Measurements from ENCODE around the gene PPTC7.
"Not testable (repeated sequence)": the region's sequence is repeated elsewhere in the genome, so short reads cannot be mapped to it uniquely, and the experiment has no call there.

Gene PPTC7

DNA sequence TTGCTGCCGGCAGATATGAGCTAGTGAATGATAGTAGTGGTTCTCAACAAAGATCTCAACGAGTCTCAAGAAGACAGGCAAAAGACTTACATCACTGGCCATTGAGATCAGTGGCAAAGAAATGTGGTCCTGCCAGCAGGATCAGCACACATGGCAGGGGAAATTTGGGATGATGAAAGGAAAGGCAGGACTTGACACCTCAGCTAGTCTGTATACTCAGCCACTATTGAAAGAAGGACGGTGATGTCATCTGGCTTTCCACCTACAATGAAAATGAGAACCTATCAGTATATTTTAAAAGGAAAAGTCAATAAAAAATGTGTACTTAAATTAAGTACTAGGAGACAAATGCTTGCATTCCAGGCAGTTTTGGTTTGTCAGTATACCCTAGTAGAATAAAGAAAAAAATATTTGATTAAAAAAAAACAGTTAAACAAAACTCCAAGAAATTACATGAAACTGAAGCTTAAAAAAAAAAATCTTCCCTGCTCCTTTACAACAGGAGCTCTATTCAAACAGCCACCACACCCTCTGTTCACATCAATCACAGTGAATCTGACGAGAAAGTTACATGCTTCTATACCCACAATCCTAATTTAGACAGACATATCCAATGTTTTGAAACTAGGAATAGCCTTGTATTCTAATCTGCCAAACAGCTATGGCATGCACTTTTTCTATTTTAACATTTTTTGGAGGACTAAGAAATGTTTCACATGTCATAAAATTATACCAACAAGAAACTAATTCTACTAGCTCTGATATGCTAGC, 46.1 kb downstream of the PPTC7 start:
- DNase-seq (ENCODE audit: low read depth), result no peak

- no peak for DNase-seq (ENCODE audit: low read depth)
Observed at GRCh38 chr12:110534811-110535210, 48.3 kb downstream of the PPTC7 start.

DNA sequence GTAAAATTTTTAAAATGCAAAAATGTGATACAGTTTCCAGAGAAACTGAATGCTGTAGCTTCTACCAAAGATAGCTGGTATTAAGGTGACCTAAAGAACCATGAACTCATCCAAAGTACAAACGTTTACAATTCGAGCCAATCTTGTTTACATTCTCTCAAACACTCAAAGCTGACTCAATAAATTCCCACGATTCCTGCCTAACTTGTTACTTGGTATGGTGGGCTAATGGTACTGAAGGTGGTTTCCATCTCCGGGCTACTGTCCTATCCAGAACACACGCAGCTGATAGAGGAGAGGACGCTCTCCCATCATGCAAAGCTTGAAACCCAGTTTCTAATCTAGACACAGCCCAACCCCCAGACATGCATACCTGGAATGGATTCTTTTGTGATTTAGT, 49.5 kb downstream of the PPTC7 start:
- no peak for DNase-seq (ENCODE audit: low read depth)

DNA sequence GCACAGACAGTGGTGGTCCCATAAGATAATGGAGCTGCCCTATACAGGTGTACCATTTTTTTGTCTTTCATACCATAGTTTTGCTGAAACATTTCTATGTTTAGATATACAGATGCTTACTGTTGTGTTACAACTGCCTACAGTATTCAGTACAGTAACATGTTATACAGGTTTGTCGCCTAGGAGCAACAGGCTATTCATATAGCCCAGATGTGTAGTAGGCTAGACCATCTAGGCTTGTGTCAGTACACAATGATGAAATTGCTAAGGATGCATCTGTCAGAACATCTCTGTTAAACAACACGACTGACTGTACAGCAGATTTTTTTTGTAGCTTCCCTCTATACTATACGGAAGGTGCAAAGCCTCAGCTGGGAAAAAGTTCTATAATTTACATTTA, 50.5 kb downstream of the PPTC7 start:
- no peak for DNase-seq (ENCODE audit: low read depth)

DNA sequence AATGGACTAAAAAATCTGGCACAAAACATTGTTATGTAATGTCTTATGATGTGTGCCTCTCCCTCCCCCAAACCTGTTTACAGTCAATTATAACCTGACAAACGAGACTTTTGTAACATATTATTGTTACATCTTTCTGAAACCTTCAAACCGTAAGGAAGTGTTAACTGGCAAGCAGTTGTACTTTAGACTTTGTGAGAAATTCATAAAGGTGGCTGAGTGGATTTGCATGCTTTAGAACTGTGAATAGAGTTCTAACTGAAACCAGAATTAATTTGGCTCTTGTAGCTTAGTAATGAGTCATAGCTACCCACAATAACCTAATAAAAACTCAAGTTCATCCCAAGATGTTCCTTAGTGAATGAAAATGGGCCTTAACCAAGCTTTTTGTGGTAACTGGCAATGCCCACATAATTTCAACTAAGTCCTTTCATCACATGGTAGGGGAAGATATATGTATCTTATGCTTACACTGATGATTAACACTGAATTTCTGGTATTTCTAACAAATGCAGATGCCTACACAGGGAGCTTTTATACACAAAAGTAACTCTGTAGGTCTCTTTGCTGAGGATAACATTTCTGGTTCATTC, 51.3 kb downstream of the PPTC7 start:
- no peak for DNase-seq (ENCODE audit: low read depth)

DNA sequence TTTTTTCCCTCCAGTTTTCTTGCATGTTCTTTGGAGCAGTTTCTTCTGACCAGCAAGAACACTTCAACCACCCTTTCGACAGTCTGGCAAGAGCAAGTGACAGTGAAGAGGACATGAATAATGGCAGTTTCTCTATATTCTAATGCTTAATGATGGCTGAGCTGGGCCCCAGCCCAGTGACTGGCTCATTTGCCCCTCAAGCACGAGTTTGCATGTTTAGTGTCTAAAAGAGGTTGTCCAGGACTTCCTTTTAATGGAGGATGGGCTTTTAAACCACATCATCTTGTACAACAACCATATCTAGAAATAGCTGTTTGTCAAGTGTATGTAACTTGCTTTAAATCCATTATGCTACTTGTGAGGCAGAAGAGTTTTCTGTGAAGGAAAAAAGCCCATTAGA, 52.6 kb downstream of the PPTC7 start:
- no peak for DNase-seq (ENCODE audit: low read depth)

DNA sequence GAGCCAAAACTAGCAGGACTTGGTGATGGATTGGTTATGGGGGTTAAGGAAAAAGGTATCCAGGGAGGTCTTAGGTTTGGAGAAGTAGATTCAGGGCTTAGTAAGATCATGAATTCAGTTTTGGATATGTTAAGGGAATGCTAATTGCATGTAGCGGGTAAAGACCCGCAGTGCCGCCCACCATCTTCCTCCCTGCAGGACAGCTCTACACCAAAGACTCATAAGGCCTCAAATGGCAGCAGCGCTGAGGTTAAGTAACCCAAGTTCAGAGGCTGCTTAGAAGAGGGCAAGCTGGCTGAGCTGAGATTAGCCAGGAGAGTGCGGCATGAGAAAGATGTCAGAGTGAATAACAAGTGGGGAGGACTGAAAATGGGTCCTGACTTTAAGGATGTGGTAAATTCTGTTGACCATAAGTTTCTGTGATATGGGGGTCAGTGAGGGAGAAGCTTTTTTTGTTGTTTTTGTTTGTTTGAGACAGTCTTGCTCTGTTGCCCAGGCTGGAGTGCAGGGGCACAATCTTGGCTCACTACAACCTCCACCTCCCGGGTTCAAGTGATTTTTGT, 54.8 kb downstream of the PPTC7 start:
- DNase-seq (ENCODE audit: low read depth), result no peak

DNA sequence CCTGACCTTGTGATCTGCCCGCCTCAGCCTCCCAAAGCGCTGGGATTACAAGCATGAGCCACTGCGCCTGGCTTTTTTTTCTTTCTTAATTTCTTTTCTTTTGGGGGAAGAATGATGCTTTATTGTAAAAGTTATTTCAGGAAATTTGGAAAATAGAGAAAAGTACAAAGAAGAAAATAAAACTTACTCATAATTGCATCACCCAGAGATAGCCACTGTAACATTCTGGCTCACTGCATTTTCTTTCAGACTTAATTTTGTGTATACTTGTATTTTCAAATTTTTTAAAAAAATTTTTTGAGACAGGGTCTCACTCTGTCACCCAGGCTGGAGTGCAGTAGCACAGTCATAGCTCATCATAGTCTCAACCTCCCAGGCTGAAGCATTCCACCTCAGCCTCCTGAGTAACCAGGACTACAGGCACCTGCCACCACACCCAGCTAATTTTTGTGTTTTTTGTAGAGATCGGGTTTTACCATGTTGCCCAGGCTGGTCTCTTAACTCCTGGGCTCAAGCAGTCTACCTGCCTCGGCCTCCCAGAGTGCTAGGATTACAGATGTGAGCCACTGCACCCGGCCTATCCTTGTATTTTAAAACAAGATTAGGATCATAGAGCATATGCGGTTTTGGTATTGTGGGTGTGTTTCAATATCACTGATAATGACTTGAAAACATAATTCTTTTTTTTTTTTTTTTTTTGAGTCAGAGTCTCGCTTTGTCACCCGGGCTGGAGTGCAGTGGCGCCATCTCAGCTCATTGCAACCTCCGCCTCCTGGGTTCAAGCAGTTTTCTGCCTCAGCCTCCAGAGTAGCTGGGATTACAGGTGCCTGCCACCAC, 62.0 kb downstream of the PPTC7 start:
- not testable (repeated sequence) for DNase-seq (ENCODE audit: low read depth)

- DNase-seq (ENCODE audit: low read depth), result not testable (repeated sequence)
Observed at GRCh38 chr12:110518014-110518413, 65.1 kb downstream of the PPTC7 start.

DNA sequence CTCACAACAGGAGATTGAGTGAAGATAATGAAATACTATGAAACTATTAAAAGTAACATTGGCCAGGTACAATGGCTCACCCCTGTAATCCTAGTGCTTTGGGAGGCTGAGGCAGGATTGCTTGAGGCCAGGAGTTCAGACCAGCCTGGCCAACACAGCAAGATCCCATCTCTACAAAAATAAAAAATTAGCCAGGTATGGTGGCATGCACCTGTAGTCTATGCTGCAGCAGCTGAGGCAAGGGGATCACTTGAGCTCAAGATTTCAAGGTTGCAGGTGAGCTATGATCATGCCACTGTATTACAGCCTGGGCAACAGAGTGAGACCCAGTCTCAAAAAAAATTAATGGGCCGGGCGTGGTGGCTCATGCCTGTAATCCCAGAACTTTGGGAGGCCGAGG, 66.1 kb downstream of the PPTC7 start:
- DNase-seq (ENCODE audit: low read depth), result no peak

DNA sequence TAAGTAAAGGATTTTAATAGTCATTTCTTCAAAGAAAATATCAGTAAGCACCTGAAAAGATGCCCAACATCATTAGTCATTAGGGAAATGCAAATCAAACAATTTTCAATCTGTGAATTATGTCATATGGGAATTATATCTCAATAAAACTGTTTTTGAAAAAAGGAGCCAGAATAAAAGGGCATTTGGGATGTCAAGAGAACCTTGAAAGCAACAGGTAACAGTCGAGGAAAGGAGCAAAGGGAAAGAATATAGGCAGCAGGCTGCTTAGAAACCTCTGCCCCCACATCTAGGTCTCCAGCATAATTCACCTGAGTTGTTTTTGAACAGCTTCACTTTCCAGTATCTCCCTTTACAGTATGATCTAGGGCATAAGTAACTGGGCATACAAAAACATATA, 68.8 kb downstream of the PPTC7 start:
- DNase-seq (ENCODE audit: low read depth), result no peak

- DNase-seq (ENCODE audit: low read depth), result no peak
Observed at GRCh38 chr12:110513842-110514241, 69.3 kb downstream of the PPTC7 start.

DNA sequence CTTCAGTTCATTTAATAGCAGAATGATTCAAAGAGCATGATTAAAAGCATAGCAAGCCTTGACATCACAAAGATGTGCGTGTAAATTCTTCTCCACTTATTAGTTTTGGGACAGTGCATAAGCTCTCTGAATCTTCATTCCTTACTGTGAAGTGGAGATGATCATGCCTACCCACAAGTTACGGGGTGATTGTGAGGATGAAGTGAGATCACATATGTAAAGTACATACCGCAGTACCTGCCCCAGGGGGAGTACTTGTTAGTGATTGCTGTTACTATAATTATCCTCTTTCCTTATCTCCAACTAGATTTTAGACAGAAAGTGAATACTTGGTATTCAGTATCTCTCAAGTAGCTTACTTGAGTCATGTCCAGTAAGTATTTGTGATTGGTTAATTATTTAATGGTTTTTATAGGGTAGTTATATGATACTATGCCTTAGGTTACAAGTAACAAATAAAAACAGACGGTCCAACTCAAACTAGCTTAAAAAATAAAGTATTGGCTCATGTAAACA, 75.0 kb downstream of the PPTC7 start:
- DNase-seq (ENCODE audit: low read depth), result no peak

DNA sequence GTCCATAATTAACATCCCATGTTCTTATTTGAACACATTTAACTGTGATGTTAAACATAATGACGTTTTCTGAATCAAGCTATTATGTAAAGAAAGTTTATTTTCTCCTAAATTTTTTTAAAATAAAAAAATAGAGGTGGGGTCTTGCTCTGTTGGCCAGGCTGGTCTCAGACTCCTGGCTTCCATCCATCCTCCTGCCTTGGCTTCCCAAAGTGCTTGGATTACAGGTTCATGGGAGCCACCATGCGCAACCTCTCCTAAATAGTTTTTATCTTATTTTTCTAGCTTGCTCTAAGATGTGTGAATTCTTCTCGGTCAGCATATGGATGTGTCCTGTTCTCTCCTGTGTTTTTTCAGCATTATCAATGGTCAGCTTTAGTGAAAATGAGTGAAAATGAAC, 77.8 kb downstream of the PPTC7 start:
- no peak for DNase-seq (ENCODE audit: low read depth)

- no peak for DNase-seq (ENCODE audit: low read depth)
Observed at GRCh38 chr12:110503432-110503831, 79.7 kb downstream of the PPTC7 start.

DNA sequence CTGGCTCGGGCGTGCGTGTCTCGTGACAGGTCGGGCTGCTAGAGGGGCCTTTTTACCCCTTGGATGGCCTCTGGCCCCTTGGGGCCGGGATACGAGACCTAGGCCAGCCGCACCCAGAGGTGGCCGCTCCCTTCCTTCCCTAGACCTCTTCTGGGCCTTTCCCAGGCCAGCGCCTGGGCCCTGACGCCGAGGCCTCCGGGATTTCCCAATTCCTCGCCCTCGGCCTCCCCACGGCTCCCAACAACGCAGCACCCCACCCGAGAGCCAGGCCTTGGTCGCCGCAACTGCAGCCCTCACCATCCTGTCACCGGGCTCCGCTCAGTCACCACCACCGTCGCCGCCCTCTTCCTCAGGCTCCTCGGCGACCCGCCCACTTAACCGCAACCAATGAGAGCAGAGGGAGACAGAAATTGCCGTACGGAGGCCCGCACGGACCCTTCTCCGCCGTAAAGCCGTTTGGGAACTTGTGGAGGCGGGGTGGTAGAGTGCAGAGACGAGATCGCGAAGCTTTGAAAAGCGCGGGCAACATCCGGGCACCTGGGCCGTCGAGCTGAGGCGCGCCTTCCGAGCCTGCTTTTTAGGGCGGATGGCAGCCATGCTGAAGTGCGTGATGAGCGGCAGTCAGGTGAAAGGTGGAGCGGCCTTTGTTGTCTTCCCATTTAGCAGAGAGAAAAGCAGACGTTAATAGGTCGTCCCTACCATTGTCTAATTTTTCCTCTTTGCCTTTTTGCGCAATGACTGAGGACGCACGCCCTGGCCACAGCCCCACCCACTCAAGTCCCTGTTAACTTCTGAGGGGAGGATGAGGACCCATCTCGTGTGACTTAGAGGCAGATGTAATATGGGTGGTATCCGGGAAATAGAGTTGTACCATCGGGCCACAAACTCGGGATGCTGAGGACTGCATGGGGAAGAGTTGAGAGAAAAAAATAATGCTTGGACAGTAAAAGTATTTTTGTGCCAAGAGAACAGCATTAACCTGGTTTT, 81.1 kb downstream of the PPTC7 start, which contains the start of the genes RAD9B and VPS29:
Gene RAD9B (plus strand): TSS at position 580 of the 987 bp plus-strand sequence. CDS start 7 bp downstream, at position 587.
Gene VPS29 (minus strand): TSS at position 360 of the 987 bp plus-strand sequence. CDS start 60 bp downstream, at position 300.
- peak; percentile 89 for DNase-seq (ENCODE audit: low read depth)

DNA sequence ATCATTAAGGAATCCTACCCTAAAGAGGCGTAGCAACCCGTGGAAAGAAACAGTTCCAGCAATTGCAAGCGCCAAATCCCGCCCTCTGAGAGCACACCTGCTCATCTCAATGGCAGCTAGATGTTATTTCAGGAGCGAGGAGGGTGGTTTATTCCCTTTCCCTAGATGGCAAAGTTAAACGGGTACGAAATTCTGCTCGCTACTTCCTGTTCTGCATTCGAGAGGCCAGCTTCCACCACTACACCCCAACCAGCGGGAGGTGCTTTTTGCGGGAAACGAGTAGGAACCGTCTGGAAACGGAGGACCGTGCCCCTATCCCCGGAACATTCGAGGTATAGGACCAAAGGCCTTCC, 81.7 kb downstream of the PPTC7 start:
- DNase-seq (ENCODE audit: low read depth), result no peak

GRCh38 chr12:110498984-110499706, 84.0 kb downstream of the PPTC7 start:
- no peak for DNase-seq (ENCODE audit: low read depth)

All from non-pigmented ciliary epithelial cell (primary cell).